GM19467 (cell line): ENCODE data around the gene TAF7.
A peak's percentile ranks its signal among the peaks of the same experiment; 100 is the strongest.
"Not testable (repeated sequence)": the region's sequence is repeated elsewhere in the genome, so short reads cannot be mapped to it uniquely, and the experiment has no call there.

Experiments used
- ATAC-seq: cut with Tn5 transposase; IDR thresholded peaks from one replicate; pipeline ENCODE4 v1.9.1; 2021; ENCODE audit warnings: mild to moderate bottlenecking, moderate library complexity; ENCODE audit not compliant: unreplicated experiment

The TAF7 gene

GRCh38 chr5:141340781-141341354 is 20.3 kb upstream of the TAF7 start:
- ATAC-seq, result not testable (repeated sequence)

- ATAC-seq, result no peak
Measured at GRCh38 chr5:141338538-141339306, 18.1 kb upstream of the TAF7 start, which contains the start of gene PCDHGA2. TSS of gene PCDHGA2 (plus strand) at chr5:141338760.

- not testable (repeated sequence) for ATAC-seq
Measured at GRCh38 chr5:141332571-141332970, 12.0 kb upstream of the TAF7 start.

- no peak for ATAC-seq
Measured at GRCh38 chr5:141330299-141331080, 9.9 kb upstream of the TAF7 start, which contains the start of gene PCDHGA1. TSS of gene PCDHGA1 (plus strand) at chr5:141330514.

GRCh38 chr5:141328231-141328630 is 7.6 kb upstream of the TAF7 start:
- no peak for ATAC-seq

GRCh38 chr5:141326088-141326854 is 5.7 kb upstream of the TAF7 start:
- peak; percentile 52 for ATAC-seq

GRCh38 chr5:141322261-141322660 is 1.7 kb upstream of the TAF7 start:
- ATAC-seq, result no peak

GRCh38 chr5:141319699-141320098 is 885 bp downstream of the TAF7 start:
- no peak for ATAC-seq

- ATAC-seq, result no peak
Measured at GRCh38 chr5:141319202-141319601, 1.4 kb downstream of the TAF7 start.

- not testable (repeated sequence) for ATAC-seq
Measured at GRCh38 chr5:141316963-141317362, 3.6 kb downstream of the TAF7 start.

GRCh38 chr5:141313711-141314110 is 6.9 kb downstream of the TAF7 start:
- no peak for ATAC-seq

- no peak for ATAC-seq
Measured at GRCh38 chr5:141306630-141307029, 14.0 kb downstream of the TAF7 start.

GRCh38 chr5:141303756-141304155 is 16.8 kb downstream of the TAF7 start, which contains the start of gene SLC25A2:
TSS of gene SLC25A2 (minus strand) at chr5:141304049. CDS start at chr5:141303865, 184 bp downstream.
- ATAC-seq, result no peak

- ATAC-seq, result no peak
Measured at GRCh38 chr5:141298376-141298775, 22.2 kb downstream of the TAF7 start.

- ATAC-seq, result no peak
Measured at GRCh38 chr5:141272906-141273305, 47.7 kb downstream of the TAF7 start.

GRCh38 chr5:141269195-141269594 is 51.4 kb downstream of the TAF7 start:
- ATAC-seq, result no peak
